Adipose tissue (tissue), 3 donors: ENCODE data around the gene UTS2R. TPM values are rescaled to one million over a fixed set of nuclear protein-coding genes. Genes with fewer than 3 reads are reported as not detected.

Experiments
- H3K27ac ChIP-seq: one replicate; pipeline ENCODE4 v1.5.1; 2013; ENCODE audit warnings: low read depth, low read length
- WGBS, 3 donors: extraction: QIAGEN DNeasy Blood & Tissue Kit; methylation state at CpG; one replicate each; pipeline ENCODE4 v1.1.7; 2013; 5-methylcytosine and 5-hydroxymethylcytosine counted together
- polyA plus RNA-seq, 3 donors: library from polyadenylated mRNA; stranded (reverse); fragments of 200-250 nt; gene quantifications; one replicate each; pipeline ENCODE4 v1.2.3, GENCODE V29; 2013
- donor health status: healthy with polysubstance abuse.
- donor health status: Bipolar disorder and iron deficiency.
- donor health status: healthy.

Gene UTS2R
- polyA plus RNA-seq, 3 donors, result 0.32 TPM; not detected in 2

GRCh38 chr17:82383411-82383810, 11.8 kb downstream of the UTS2R start:
- WGBS, 3 donors, result 55 to 66% (median 60%) methylated on average over 16 to 18 of the region's 18 CpGs
- no peak overlapping the region for H3K27ac ChIP-seq

GRCh38 chr17:82384051-82384729, 12.6 kb downstream of the UTS2R start:
- 34 to 76% (median 73%) methylated on average over 22 of the region's 22 CpGs for WGBS, 3 donors
- no peak overlapping the region for H3K27ac ChIP-seq

GRCh38 chr17:82384730-82385481, 13.3 kb downstream of the UTS2R start:
- 22 to 54% (median 51%) methylated on average over 26 of the region's 26 CpGs for WGBS, 3 donors
- H3K27ac ChIP-seq, result no peak overlapping the region

- 28 to 69% (median 28%) methylated on average over 24 to 26 of the region's 26 CpGs for WGBS, 3 donors
- H3K27ac ChIP-seq, result no peak overlapping the region
Observed at GRCh38 chr17:82385559-82386254, 14.1 kb downstream of the UTS2R start.

DNA sequence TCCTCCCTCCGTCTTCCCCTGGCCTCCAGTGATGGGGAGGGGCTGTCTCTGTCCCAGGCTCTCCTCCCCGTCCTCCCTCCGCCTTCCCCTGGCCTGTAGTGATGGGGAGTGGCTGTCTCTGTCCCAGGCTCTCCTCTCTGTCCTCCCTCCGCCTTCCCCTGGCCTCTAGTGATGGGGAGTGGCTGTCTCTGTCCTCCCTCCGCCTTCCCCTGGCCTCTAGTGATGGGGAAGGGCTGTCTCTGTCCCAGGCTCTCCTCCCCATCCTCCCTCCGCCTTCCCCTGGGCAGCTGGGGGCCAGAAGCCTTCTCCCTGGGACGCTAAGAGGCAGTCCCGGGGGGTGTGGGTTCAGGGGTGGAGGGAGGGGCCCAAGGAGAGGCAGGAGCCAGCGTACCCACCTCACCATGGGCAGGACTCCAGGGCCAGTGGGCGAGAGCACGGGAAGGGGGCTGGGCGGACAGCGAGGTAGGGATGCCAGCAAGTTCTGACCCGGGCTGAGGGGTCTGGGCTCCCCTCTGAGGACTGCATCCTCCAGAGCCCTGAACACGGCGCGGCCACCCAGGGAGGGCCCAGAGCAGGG, 14.8 kb downstream of the UTS2R start:
- H3K27ac ChIP-seq, result no peak overlapping the region
- WGBS, 3 donors, result 33 to 83% (median 39%) methylated on average over 14 to 17 of the region's 17 CpGs

DNA sequence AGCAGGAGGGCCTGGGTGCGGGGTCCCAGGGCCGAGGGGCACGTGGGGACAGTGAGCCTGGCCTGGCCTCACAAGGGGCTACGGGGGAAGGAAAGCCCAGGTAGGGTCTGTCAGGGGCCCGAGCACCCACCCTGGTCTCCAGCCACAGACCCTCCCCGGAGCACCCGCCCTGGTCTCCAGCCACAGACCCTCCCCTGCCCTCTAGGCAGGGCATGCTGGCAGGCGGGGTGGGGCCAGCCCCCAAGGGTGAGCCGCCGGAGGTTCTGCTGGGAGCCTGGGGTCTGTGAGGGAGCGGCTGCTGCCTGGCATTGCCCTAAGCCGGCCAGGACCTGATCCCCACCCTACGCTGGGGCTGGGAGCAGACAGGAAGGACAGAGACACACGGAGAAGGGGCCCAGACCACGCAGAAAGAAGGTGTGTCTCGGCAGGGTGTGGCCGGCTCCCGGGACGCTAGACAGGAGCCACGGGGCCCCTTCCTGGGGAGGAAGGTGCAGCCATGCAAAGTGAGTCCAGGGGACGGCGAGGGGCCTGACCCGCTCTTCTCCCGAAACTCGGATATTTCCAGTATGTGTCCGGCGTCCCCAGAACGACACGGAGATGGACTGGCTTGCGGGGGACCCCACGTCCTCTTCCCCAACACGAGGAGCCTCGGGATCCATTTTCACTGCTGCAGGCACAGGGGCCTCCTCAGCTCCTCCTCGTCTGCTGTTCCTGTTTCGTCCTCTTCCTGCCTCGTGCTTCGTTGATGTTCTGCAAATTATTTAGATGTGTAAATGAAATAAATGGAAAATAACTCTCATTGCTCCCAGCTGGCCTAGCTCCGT, 15.5 kb downstream of the UTS2R start:
- 40 to 73% (median 47%) methylated on average over 35 to 38 of the region's 38 CpGs for WGBS, 3 donors
- no peak overlapping the region for H3K27ac ChIP-seq

DNA sequence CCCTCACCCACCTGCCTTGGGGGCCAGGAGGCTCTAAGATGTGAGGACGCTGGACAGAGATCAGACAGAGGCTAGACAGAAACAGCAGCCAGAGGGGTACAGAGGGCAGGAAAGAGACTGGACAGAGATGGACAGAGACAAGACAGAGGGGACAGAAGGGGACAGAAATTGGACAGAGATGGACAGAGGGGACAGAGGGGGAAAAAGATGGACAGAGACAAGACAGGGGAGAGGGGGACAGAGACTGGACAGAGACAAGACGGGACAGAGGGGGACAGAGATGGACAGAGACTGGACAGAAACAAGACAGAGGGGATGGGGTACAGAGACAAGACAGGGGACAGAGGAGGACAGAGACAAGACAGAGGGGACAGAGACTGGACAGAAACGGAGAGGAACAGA, 16.1 kb downstream of the UTS2R start:
- H3K27ac ChIP-seq, result no peak overlapping the region
- WGBS, 3 donors, result 66 to 89% (median 76%) methylated on average over 3 of the region's 3 CpGs

DNA sequence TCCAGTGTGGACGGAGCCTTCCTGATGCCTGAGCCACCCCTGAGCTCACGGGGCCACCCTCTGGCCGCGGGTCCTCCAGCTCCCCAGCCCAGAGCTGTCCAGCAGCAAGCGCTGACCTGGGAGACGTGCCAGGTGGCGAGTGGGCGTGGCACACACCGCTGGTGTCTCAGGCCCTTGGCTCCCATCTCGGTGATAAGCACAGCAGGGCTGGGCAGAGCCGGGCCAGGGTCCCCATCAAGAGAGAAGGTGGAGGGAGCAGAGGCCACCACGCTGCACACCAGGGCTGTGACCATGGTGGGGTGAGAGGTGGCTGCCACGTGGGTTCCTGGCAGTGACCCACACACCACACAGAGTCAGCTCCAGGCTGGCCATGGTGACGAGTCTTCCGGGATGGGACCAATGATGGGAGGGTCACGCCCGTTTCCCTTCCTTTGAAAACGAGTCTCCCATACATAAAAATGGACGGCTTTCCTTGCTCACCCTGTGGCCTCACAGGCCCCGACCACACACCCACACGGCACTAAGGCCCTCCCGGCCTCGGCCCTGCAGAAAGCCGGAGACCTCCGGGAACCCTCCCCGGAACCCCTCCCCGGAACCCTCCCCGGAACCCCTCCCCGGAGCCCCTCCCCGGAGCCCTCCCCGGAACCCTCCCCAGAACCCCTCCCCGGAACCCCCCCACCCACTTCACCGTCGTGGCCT, 16.8 kb downstream of the UTS2R start:
- no peak overlapping the region for H3K27ac ChIP-seq
- 57 to 69% (median 69%) methylated on average over 31 to 34 of the region's 34 CpGs for WGBS, 3 donors

GRCh38 chr17:82388922-82389283, 17.3 kb downstream of the UTS2R start:
- H3K27ac ChIP-seq, result no peak overlapping the region
- WGBS, 3 donors, result 69 to 83% (median 69%) methylated on average over 19 to 21 of the region's 21 CpGs

GRCh38 chr17:82389379-82389778, 17.8 kb downstream of the UTS2R start:
- 85 to 92% (median 86%) methylated on average over 10 of the region's 10 CpGs for WGBS, 3 donors

GRCh38 chr17:82390015-82390859, 18.7 kb downstream of the UTS2R start:
- H3K27ac ChIP-seq, result no peak overlapping the region
- 90 to 95% (median 95%) methylated on average over 28 to 32 of the region's 34 CpGs for WGBS, 3 donors

More at GRCh38 chr17:82389379-82389778, 17.8 kb downstream of the UTS2R start:
- H3K27ac ChIP-seq, result no peak overlapping the region

DNA sequence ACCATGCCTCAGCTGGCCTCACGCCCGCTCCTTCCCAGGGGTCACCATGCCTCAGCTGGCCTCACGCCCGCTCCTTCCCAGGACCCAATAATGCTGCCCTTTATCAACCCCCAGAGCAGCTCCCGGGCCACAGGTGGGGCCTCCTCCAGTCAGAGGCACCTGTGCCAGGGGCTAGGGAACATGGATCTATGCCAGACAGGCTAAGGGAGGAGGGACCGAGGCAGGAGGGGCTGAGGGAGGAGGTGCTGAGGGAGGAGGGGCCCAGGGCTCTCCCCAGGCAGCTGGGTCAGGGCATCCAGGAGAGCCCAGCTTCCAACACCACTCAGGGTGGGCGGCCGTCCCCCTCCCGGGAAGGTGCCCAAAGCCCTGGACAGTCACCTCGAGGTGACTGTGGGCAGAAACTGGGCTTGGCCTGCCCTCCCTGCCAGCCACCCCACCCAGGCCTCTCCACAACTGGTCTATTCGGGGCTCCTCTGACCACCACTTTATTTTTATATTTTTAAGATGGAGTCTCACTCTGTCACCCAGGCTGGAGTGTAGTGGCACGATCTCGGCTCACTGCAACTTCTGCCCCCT, 19.4 kb downstream of the UTS2R start:
- no peak overlapping the region for H3K27ac ChIP-seq
- 72 to 92% (median 85%) methylated on average over 11 to 13 of the region's 13 CpGs for WGBS, 3 donors

DNA sequence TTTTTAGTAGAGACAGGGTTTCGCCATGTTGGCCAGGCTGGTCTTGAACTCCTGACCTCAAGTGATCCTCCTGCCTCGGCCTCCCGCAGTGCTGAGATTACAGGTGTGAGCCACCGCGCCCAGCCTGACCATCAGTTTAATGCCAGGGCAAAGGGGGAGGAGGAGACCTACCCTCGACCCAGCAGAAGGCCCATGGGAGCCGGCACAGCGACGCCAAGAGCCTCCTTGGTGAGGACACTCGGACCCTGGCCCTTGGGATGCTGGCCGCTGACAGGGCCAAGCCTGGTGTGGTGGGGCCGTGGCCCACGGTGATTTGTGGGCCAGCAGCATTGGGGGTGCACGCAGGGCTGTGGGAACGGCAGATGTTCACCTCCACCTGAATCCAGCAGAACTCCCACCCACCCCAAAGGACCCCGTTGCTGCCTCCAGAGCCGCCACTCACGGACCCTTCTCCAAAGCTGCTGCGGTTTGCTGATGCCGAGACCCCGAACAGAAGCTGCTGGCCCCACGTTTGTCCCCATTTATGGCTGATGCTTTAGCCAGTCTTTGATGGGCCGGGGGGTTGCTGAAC, 20.0 kb downstream of the UTS2R start:
- no peak overlapping the region for H3K27ac ChIP-seq
- 94 to 96% (median 95%) methylated on average over 22 to 23 of the region's 23 CpGs for WGBS, 3 donors

- WGBS, 3 donors, result 93 to 94% (median 93%) methylated on average over 28 of the region's 28 CpGs
- no peak overlapping the region for H3K27ac ChIP-seq
Observed at GRCh38 chr17:82392209-82392920, 20.8 kb downstream of the UTS2R start.

GRCh38 chr17:82392941-82393340, 21.4 kb downstream of the UTS2R start:
- H3K27ac ChIP-seq, result no peak overlapping the region
- WGBS, 3 donors, result 91 to 93% (median 92%) methylated on average over 15 of the region's 15 CpGs

DNA sequence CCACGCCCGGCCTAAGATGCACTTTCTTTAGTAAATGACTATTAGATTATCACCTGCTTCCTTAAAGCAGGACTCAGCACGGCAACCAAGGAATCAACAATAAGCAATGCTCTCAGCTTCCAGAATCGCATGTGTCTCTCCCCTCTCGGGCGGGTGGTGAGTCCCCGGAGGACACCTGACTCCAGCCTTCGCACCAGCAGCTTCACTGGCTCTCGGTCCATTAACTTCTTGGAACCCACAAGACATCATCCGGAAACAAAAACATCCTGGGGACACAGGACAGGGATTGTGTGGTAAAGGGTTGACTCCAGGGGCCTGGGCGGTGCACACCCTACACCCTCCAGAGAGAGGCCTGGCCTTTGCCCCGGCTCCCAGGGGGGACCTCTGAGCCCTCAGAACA, 22.7 kb downstream of the UTS2R start:
- WGBS, 3 donors, result 90 to 99% (median 90%) methylated on average over 12 of the region's 12 CpGs
- no peak overlapping the region for H3K27ac ChIP-seq
